HG02852 (cell line): Measurements from ENCODE around the gene OGFR.

Experiments used
- ATAC-seq: cut with Tn5 transposase; IDR thresholded peaks from one replicate; pipeline ENCODE4 v1.9.1; 2021; ENCODE audit warnings: mild to moderate bottlenecking, moderate library complexity; ENCODE audit not compliant: unreplicated experiment

The OGFR gene

DNA sequence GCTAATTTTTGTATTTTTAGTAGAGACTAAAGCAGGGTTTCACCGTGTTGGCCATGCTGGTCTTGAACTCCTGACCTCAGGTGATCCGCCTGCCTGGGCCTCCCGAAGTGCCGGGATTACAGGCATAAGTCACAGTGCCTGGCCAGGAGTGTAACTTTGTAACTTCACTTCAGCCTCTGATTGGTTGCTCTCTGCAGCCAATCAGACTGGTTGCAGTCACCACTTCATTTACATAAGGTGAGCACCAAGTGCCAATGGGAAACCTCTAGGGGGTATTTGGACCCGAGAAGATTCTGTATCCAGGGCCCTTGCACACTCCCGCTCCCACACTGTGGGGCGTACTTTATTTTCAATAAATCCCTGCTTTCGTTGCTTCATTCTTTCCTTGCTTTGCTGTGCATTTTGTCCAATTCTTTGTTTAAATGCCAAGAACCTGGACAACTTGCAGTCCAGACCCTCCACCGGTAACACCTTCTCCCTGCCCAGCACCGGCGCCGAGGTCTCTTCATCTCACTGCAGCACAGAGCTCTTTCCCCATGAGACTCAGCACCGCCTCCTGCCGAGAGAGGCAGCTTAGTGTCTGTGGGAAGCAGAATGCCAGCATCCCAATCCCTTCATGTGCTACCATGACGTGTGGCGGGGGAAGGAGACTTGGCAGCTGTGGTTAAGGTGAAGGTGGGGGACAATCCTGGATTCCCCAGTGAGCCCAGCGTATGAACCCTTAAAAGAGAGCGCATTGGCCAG, 22.3 kb upstream of the OGFR start:
- ATAC-seq: no peak

GRCh38 chr20:62782893-62783278, 21.7 kb upstream of the OGFR start:
- no peak for ATAC-seq

- ATAC-seq: no peak
Measured at GRCh38 chr20:62784497-62784896, 20.1 kb upstream of the OGFR start.

DNA sequence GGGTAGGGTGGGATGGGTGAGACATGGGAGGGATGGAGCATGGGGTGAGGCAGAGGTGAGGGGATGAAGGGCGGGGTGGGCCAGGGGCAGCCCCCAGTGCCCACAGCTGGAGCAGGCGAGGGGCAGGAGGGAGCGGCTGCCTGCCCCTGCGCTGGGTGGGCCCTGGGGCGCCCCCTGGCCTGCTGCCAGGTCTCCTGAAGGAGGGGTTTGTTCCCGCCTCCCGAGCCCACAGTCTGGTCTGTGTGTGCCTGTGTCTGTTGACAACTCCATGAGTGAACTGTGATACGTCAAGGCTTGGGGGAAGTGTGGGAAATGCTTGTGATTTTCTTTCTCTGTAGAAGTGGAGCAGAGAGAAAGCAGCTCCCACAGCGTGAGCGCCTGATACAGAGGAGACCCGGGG, 19.2 kb upstream of the OGFR start:
- no peak for ATAC-seq

DNA sequence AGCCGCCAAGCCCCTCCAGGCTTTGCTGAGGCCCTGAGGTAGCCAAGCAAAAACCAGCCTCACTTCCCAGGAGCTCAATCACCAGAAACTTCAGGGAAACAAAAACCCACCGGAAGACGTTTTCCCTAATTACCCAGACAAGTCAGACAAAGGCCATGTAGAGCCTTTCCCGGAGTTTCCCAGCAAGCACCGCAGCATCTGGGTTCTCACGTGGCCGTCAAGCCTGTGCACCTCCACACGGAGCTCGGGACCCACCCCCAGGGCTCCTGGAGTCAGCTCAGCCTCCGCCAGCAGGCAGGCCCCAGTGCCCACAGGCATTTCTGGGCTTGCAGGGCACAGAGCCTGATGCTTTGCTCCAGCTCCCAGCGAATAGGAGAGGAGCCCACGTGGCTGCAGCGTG, 18.5 kb upstream of the OGFR start:
- no peak for ATAC-seq

GRCh38 chr20:62787321-62787720, 17.3 kb upstream of the OGFR start:
- no peak for ATAC-seq

DNA sequence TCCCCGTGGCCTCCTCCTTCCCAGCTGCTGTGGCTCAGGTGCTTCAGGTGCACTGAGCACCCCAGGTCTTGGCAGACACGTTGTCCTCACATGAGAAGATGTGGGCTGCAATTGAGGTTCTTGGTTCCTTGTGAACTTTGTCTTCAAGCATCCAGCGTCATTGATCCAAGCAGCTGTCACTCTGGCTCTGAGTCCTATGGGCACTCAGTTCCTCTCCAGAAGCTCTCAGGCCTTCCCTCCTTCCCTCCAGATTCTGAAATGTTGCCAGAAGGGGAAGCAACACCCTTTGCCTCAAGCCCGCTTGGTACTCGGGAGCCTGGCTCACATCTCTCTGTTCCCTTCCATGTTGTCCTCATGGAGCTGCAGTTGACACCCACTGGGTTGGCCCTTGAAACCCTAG, 16.8 kb upstream of the OGFR start:
- no peak for ATAC-seq

DNA sequence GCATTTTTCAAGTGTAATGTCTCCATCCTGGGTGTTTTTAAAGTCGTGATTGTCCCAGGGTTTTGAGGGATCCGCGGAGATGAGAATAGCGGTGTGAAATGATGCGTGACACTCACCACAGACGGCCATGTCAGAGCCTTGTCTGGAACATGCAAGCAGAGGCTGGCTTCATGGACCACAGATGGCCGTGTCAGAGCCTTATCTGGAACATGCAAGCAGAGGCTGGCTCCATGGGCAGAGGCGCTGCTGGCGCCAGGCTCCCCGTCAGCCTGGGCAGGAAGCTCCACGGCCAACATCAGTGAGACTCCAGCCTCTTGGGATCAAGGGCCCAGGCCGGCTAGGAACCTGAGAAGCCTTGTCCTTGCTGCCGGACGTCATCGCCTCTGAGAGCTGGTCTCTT, 16.0 kb upstream of the OGFR start:
- ATAC-seq: no peak

GRCh38 chr20:62790075-62790474, 14.6 kb upstream of the OGFR start:
- ATAC-seq: no peak

DNA sequence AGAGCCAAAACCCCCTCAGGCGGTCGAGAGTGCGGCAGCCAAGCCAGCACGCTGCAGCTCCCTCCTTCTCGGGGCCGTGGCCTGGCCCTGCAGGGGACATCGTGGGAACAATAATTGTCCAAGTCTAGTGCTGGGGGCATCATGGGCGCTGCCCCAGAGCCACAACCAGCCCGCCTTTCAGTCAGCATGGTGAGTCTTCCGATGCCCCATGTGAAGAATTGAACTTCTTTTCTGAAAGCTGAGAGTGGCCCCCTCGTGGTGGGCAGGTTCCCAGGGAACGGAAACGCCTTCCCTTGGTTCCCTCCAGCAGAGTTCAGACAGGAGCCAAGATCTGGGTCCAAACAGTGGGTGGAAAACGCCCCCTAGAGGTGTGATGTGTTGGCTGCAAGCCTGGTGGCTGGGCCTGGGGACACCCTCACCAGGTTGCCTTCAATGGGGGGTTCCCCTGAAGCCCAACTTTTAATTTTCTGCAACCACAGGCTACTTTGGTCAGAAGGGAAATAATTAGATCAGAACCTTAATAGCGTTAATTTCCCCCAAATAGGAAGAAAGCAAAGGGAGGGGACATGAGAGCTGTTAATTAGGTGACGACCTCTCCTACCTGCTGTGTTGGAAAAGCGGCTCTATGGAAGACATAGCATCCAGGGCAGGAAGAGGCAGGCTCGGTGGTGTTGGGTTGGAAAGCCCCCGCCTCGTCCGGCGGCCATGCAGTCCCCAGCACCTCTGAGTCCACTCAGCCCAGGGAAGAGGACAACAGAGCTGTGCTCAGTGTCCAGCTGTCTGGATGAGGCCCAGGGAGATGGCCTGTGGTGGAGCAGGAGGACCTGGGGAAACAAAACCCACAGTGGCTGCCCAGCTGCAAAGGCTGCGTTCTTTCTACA, 13.1 kb upstream of the OGFR start:
- ATAC-seq: no peak

- no peak for ATAC-seq
Measured at GRCh38 chr20:62792182-62792939, 12.3 kb upstream of the OGFR start.

GRCh38 chr20:62792940-62793756, 11.5 kb upstream of the OGFR start:
- ATAC-seq: no peak

GRCh38 chr20:62793757-62794006, 11.0 kb upstream of the OGFR start:
- no peak for ATAC-seq

DNA sequence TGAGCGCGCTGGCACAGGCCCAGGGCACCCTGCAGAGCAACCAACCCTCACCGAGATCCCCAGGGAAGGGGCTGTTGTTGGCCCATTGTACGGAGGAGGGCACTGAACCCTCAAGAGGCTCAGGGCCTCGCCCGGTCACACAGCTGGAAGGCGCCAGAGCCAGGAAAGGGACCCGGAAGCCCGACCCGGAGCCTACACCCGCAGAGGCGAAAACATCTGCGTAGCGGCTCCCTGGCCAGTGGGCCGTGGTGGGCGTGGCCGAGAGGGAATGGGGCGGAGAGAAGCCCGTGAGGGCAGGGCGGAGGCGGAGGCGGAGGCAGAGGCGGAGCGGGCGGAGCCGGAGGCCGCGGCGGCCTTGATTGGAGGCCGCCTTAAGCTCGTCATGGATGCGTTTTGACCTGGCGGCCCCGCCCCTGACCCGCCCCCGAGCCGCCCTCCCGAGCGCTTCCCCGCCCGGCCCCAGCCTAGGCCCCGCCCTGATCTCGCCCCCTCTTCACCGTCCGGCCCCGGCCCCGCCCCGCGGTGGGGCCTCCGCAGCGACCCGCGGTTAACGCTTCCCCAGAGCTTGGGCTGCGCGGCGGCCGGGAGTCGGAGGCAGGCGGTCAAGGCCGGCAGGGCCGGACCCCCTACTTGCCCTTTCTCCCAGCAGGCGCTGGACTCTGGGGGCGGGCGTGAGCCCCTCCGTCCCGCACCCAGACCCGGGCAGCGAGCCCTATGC, 10.5 kb upstream of the OGFR start:
- ATAC-seq: peak; percentile 74

GRCh38 chr20:62795023-62795761, 9.4 kb upstream of the OGFR start:
- ATAC-seq: no peak

- ATAC-seq: peak; percentile 11
Measured at GRCh38 chr20:62796699-62797491, 7.7 kb upstream of the OGFR start.

DNA sequence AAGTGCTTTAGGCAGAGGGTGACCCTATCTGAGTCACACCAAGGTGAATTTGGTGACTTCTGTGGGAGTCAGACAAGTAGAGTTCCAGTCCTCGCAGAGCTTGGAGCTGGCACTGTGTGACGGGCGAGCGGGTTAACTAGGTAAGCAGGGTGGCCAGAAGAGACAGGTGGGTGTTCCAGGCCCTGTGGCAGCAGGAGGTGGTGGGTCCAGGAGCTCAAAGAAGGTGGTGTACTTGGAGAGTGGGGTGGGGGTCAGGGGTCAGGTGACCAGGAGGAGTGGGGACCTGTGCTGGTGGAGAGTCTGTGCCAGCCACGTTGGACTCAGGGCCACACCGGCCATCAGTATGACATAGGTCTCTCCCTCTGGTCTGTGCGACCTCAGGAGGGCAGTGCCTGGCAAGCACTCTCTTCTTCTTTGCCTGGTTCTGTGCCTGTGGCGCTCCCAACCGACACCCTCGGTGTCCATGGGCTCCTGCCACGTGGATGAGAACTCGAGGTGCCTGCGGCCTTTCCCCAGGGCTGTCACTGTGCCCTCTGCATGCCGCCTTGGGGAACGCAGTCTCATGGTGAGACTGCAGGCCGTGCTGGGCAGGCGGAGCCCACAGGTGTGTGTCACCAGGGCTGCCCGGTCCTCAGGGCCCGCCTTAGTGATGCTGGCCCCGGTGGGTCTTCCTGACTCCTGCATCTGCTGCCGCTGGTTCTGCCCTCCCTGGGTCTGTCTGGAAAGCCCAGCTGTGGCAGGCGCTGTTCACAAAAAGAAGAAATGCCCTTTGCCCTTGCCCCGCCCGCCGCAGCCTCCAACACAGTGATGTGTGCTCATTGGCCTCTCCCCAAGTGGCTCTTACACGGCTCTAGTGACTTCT, 6.7 kb upstream of the OGFR start:
- ATAC-seq: no peak

- ATAC-seq: no peak
Measured at GRCh38 chr20:62799036-62799435, 5.6 kb upstream of the OGFR start.
